DND-41 (cell line): ENCODE measurements around the gene YEATS4.

ENCODE experiments used
- CTCF ChIP-seq: IDR thresholded peaks from 2 replicates; pipeline ENCODE4 v1.5.1; 2012; ENCODE audit warnings: borderline replicate concordance, low read length, moderate library complexity, mild to moderate bottlenecking; ENCODE audit not compliant: poor library complexity, severe bottlenecking; ENCODE audit errors: extremely low read depth
- EZH2 ChIP-seq: IDR thresholded peaks from 3 replicates; pipeline ENCODE4 v1.6.1; 2012; ENCODE audit warnings: borderline replicate concordance, low read depth, mild to moderate bottlenecking, moderate library complexity, low read length, inconsistent platforms; ENCODE audit not compliant: severe bottlenecking

DNA sequence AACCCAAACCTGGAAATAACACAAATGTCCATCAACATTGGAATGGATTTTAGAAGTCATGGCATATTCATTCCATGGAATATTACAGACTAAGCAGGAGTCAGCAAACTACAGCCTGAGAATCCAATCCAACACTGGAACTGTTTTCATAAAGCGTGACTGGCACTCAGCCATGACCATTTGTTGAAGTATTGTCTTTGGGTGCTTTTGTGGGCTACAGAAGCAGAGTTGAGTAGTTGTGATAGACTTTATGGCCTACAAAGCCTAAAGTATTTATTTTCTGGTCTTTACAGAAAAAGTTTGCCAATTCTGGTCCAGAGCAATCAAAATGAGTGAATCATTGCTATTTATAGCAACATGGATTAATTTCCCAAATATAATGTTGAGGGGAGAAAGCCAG lies 76.1 kb downstream of the YEATS4 start:
- no peak for TF ChIP-seq CTCF
- TF ChIP-seq EZH2, result no peak
